GM12801 (cell line): ENCODE results near the gene DIPK1A.

Experiments used
- CTCF ChIP-seq: IDR thresholded peaks from one replicate; pipeline ENCODE4 v1.5.1; 2011; ENCODE audit warnings: control low read depth; ENCODE audit not compliant: insufficient read length; ENCODE audit errors: extremely low read depth

The DIPK1A gene

GRCh38 chr1:92964998-92965397 is 3.7 kb upstream of the DIPK1A start:
- no peak for TF ChIP-seq CTCF

GRCh38 chr1:92964316-92964715 is 3.1 kb upstream of the DIPK1A start:
- TF ChIP-seq CTCF, result no peak

- TF ChIP-seq CTCF, result no peak
Measured at GRCh38 chr1:92961896-92962752, 862 bp upstream of the DIPK1A start.

GRCh38 chr1:92960395-92961130 is 699 bp downstream of the DIPK1A start:
- TF ChIP-seq CTCF, result no peak

GRCh38 chr1:92958203-92958970 is 2.9 kb downstream of the DIPK1A start:
- no peak for TF ChIP-seq CTCF

- no peak for TF ChIP-seq CTCF
Measured at GRCh38 chr1:92957030-92957734, 4.1 kb downstream of the DIPK1A start.
